GM18907 (cell line): ENCODE measurements around the gene TNC.
A peak's percentile ranks its signal among the peaks of the same experiment; 100 is the strongest.

Source experiments
- ATAC-seq: cut with Tn5 transposase; IDR thresholded peaks from one replicate; pipeline ENCODE4 v1.9.1; 2021; ENCODE audit warnings: mild to moderate bottlenecking, moderate library complexity; ENCODE audit not compliant: unreplicated experiment

TNC gene

GRCh38 chr9:115015018-115015635 is 102.8 kb downstream of the TNC start:
- no peak for ATAC-seq

- ATAC-seq: no peak
Measured at GRCh38 chr9:115014438-115014837, 103.5 kb downstream of the TNC start.

GRCh38 chr9:115013998-115014397 is 104.0 kb downstream of the TNC start:
- no peak for ATAC-seq

- ATAC-seq: no peak
Measured at GRCh38 chr9:115012486-115012885, 105.5 kb downstream of the TNC start.

- no peak for ATAC-seq
Measured at GRCh38 chr9:115010874-115011273, 107.1 kb downstream of the TNC start.

- no peak for ATAC-seq
Measured at GRCh38 chr9:115008536-115009270, 109.3 kb downstream of the TNC start.

GRCh38 chr9:115006660-115007059 is 111.3 kb downstream of the TNC start:
- no peak for ATAC-seq

GRCh38 chr9:115005322-115005721 is 112.6 kb downstream of the TNC start:
- no peak for ATAC-seq

- ATAC-seq: no peak
Measured at GRCh38 chr9:115004545-115004944, 113.4 kb downstream of the TNC start.

GRCh38 chr9:115002371-115003120 is 115.4 kb downstream of the TNC start:
- no peak for ATAC-seq

GRCh38 chr9:115000217-115000639 is 117.7 kb downstream of the TNC start:
- no peak for ATAC-seq

- no peak for ATAC-seq
Measured at GRCh38 chr9:114998326-114998725, 119.6 kb downstream of the TNC start.

- ATAC-seq: no peak
Measured at GRCh38 chr9:114995681-114996221, 122.2 kb downstream of the TNC start.

- ATAC-seq: no peak
Measured at GRCh38 chr9:114994768-114995167, 123.2 kb downstream of the TNC start.

- no peak for ATAC-seq
Measured at GRCh38 chr9:114991861-114992260, 126.1 kb downstream of the TNC start.

GRCh38 chr9:114990901-114991300 is 127.1 kb downstream of the TNC start:
- ATAC-seq: no peak

GRCh38 chr9:114989600-114990410 is 128.2 kb downstream of the TNC start:
- peak; percentile 78 for ATAC-seq

GRCh38 chr9:114988962-114989599 is 128.9 kb downstream of the TNC start:
- peak; percentile 68 for ATAC-seq

GRCh38 chr9:114987116-114987515 is 130.8 kb downstream of the TNC start:
- no peak for ATAC-seq

- no peak for ATAC-seq
Measured at GRCh38 chr9:114985959-114986501, 131.9 kb downstream of the TNC start.
